DMS 273 (cell line): Measurements from ENCODE around the gene TNNI2.

Source experiments
- DNase-seq: peaks from one replicate; lab custom pipeline; 2025; ENCODE audit not compliant: unreplicated experiment; lab: John Stamatoyannopoulos, UW

Gene TNNI2

DNA sequence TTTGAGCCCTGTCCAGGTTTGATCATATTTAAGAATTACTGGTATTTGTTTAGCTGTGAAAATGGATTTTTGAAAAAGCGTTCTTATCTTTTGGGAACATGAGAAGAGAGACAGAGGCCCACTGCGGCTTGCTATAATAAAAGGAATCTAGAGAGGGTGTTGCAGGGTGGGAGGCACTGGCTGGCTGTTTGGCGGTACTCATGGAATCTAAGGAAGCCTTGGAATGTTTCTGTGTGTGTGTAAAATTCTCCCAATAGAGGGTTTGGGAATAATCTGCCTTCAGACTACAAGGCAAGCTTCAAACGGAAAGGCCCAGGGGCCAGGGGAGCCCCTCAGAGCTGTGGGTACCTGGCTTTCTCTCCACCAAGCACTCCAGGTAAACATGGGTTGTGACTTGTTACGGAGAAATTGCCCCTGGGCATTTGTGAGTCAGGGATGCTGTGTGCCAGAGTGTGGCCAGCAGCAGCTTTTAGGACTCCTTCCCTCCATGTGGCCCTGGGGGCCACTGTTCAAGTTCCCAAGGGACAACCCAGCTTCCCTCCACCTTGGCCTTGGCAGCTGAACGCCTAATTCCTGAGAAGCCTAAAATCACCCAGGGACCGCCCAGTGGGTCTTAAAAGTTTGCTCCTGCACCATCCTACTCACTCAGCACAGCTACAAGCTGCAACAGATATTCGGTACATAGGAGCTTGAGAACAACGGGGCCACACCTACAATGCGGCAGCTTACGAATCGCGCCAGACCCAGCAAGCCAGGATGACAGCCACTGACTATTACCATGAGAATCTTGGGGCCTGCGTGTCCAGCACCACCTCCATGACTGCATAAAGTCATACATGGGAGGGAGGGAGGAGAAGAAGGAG is 18.1 kb upstream of the TNNI2 start:
- no peak for DNase-seq

DNA sequence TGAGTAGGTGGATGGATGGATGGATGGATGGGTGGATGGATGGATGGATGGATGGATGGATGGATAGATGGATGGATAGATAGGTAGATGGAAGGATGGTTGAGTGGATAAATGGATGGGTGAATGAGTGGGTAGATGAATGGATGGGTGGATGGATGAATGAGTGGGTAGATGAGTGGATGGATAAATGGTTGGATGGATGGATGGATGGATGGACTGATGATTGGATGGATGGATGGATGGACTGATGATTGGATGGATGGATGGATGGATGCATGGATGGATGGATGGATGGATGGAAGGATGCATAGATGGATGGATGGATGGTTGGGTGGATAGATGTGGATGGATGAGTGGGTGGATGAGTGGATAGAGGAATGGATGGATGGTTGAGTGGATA is 17.2 kb upstream of the TNNI2 start:
- DNase-seq, result no peak

DNA sequence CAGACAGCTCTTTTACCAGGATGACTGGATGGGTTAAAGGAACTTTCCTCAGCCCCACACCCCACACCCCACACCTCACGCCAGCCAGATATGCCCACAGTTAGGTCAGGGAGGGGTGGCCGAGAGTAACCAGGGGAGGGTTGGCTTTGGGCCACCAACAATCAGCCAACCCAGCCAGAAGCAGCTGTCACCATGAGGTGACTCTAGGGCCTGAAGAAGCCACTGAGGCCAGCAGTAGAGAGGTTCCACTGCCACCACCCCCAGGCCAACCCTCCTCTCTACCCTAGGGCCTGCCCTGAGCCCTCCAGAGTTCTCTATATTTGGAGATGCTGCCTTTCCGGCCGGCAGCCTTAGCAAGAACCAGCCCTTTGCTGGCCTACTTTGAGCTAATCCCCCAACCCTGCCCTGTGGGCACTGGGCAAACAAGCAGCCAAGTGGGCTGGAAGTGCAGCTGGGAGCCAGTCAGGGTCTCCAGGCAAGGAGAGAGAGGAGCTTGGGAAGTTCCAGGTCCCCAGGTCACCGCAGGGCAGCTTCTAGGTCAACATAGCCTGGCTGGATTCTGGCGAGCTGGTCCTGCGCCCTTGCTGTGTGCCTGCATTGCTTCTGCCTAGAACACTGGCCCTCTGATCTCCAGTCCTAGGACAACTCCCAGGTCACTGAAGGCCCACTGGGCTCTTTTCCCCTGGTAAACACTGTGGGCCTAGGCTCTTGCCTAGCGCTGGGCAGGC is 16.0 kb upstream of the TNNI2 start:
- DNase-seq, result no peak

DNA sequence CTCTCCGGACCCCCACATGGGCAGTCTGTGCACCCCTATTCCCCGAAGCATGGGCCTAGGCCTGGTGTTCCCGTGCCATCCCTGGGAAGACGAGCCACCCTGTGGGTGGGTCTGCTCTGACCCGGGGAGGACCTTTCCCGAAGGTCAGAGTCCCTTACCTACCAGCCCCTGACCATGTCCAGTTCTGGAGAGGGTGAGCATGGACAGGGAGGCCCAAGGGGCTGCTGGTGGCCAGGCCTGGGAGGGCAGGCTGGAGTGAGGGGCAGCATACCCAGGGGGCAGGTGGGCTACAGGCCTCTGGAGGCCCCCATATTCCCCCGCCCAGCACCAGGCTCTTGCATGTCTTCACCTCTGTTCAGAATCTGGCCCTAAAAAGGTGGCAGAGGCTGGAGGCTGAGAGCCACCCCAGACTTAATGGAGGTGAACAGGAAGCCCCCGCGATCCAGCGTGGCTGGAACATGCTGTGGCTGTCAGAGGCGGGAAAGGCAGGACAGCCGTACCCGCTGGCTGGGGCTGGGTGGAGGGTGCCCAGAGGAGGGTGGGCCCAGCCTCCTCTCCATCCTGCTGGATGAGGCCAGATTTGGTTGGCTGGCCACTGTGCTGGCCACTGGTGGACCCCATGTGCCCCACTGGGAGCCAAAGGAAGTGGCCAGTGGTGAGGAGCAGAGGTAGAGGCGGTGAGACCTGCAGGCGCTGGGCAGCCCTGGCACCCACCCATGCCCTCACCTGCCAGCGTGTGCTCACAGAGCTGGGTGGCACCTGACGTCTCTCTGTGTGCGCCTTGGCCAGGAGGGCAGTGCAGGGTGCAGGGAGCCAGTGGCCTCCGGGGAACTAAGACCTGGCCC is 15.2 kb upstream of the TNNI2 start:
- no peak for DNase-seq

DNA sequence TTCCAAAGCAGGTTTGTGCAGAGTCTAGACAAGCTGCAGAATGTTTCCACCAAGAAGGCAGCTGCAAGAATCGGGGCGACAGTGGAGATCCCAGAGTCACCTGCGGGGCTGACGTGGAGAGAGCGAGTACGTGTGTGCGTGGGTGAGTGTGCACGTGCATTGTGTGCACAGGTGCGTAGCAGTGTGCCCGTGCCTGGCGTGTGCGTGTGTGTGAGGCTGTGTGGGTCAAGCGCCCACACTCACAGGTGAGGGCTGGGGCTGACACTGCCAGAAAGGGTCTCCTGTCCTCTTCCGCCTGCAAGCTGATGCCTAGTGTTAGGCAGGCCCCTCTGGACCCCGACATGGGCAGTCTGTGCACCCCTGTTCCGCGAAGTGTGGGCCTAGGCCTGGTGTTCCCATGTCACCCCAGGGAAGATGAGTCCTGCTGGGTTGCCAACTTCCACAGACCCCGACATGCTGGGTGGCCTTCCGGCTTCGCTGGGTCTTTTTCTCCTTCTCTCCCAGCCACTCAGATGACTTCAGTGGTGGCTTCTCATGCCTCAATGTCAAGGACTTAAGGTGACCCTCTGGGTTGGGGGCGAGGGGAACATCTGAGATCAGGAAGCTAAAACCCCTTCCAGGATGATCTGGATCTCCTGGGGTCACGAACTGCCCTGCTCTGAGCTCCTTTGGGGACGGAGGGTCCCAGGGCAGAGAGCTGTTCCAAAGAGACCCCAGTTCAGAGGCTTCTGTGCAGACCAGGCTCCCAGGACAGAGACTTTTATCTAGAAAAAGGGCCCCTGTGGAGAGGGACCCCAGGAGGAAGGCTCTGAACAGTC is 14.4 kb upstream of the TNNI2 start:
- DNase-seq, result no peak

DNA sequence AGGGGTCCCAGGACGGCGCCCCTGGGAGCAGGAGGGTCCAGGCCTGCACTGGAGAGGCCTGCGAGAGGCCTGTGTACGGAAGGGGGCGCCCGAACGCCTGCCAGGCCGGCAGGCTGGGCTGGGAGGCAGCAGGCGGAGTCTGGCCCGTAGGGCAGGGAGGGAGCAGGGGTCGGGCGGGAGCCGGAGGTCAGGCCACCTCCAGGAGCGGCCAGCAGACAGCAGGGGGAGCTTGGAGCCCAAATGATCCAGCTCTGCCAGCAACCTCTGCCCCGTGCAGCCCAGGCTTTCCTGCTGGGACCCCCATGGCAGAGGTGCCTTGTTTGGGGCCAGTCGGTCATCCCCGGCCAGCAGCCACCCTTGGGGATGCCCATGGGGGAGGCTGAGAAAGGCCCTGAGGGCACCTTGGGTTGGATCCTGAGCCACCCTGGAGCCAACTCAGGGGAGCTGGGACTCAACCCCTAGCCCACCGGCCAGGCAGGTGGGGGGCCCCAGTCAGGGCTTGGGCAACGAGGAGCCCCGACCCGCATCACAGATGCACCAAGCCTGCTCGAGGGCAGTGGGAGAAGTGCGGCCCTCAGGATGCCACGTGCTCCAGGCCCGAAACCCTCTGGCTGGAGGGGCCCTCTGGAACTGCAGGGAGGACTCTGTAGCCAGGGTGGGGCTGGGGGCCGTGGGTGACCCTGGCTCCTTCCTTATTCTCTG is 13.6 kb upstream of the TNNI2 start:
- no peak for DNase-seq

DNA sequence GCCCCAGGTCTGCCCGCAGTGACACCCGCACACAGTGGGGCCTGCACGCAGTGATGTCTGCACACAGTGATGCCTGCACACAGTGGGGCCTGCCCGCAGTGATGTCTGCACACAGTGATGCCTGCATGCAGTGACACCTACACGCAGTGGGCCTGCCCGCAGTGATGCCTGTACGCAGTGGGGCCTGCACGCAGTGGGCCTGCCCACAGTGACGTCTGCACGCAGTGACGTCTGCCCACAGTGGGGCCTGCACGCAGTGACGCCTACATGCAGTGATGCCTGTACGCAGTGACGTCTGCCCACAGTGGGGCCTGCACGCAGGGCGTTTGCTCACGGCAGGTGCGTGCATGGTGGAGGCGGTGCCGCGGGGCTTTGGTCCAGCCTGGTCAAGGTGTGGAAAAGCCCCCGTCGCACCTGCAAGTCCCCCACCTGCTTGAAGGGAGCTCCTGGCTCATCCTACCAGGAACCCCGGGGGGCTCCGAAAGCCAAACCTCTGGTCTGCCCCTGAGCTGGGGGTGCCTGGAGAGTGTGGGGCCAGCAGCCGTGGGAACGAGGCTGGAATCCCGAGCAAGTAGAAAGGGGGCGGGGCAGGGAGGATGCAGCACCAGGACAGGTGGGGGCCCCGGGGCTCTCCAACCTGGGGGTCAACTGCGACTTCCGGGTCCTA is 12.9 kb upstream of the TNNI2 start:
- no peak for DNase-seq

DNA sequence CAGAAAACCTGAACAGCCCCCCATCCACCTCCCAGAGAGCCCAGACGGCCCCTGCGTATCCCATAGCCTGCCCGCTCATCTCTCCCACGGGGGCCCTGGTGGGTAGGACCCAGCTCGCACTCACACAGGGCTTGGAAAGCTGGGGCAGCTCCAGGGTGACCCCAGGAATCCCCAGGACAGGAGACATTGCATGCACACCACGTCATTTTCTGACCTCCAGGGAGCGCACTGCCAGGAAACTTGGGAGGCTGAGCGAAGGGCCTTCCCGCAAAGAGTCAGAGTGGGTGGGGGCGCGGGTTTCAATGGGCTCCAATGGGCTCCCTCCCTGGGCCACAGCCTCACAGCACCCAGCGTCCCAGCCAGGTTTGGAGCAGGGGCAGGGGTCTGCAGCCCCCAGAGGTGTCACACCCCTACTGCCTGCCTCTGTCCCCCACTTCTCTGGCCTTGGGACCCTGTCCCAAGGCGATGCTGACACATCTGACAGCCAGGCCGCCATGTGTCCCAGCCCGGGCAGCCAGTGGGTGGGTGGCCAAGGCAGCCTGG is 12.2 kb upstream of the TNNI2 start:
- peak; percentile 60 for DNase-seq

DNA sequence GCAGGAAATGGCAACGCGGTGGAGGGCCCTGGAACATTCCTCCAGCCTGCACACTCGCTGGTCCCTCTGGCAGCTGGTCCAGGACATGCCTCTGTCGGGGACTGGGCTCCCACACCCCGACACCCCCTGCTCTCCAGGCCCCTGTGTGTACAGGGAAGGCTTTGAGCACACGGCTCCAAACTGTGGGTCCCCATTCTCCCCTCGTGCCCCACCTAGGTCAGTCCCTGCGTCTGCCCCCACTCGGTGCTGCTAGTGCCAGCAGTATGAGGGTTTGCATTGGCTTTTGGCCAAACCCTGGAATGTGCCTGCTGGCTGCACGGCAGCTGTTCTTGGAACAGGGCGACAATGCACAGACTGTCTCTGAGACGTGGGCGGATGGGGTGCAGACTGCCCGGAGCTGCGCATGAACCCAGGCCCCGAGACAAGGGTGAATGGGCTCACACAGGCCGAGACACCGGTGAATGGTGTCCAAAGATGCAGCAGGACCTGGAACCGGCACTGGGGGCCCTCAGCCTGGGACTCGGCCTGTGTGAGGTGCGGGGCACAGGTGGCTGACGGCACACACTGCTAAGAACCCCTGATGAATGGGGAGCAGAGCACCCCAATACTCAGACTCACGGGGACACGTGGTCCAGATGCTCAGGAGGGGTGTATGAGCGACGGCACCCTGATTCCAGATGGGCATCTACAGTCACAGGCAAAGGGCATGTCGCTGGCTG is 11.5 kb upstream of the TNNI2 start:
- DNase-seq, result peak; percentile 90

DNA sequence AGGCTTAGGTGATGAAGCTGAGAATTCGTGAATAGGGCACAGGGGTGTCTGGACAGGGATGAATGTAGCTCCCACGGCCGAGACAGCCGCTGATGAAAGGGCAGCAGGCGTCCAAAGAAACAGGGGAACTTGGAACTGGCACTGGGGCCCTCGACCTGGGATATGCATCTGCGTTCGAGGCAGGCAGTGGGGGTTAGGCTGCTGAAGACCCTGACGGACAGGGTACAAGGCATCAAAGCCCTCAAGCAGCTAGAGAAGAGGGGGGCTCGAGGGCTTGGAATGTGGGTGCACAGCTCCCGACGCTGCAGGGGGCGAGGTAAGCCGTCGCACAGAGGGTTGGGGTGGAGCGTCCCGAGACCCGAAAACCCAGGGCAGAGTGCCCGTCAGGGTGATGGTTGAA is 10.8 kb upstream of the TNNI2 start:
- DNase-seq, result no peak

DNA sequence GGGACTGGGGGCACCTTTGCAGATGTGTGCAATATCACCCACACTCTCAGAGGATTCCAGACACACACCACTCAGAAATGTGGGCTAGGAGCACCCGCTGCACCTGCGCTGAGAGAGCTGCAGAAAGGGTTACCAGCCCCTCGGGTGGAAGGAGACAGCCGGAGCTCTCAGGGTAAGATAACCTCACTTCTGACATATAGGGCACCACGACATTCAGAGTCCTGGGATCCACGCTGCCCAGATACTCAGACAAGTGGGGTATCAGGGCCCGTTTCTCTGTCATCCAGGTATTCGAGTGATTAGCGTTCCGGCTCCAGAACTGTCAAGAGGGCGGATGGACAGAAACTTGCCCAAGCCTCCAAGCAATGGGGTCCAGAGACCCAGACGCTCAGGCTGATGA is 10.2 kb upstream of the TNNI2 start:
- no peak for DNase-seq

DNA sequence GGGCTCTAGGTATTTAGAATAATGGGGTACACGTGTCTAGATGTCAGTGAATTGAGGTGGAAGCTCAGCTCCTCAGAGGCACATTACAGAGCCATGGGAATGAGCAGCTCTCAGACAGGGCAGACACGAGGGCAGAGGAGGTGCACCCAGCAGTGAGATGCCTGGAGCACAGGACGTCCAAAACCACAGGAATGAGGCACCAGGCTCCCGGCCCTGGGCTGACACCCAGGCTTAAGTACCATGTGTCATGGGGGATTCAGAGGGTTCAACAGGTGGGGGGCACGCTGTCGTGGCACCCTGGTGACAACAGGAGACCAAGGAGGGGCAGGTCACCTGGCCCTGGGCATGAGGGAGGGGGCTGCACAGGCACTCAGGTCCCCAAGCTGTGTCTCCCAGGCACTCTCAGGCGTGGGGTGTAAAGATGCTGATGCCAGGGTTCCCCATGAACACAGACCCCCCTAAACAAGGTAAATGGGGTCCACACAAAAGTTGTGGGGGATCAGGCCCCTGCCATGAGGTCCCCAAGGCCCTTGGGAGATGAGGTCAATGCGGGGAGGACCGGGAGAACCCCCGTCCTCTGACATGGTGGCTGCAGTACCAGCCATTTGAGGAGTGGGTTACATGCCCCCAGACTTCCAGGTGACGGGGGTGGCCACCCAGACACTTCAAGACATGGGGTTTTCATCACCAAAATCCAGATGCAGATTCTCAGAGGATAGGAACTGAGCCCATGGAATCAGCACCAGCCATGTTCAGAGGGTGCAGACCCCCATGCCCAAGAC is 9.6 kb upstream of the TNNI2 start:
- DNase-seq, result peak; percentile 14

DNA sequence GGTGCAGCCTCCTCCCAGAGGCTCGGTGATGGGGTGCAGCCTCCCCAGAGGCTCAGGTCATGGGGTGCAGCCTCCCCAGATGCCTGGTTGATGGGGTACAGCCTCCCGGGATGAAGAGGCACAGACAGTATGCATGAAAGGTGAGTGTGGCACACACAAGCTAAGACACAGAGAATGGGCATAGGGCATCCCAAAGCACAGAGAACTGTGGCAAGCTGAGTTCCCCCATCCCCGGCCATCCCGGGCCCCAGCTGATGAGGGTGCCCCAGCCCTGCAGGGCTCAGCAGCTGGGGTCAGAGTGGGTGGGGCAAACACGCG is 8.8 kb upstream of the TNNI2 start:
- DNase-seq, result no peak

DNA sequence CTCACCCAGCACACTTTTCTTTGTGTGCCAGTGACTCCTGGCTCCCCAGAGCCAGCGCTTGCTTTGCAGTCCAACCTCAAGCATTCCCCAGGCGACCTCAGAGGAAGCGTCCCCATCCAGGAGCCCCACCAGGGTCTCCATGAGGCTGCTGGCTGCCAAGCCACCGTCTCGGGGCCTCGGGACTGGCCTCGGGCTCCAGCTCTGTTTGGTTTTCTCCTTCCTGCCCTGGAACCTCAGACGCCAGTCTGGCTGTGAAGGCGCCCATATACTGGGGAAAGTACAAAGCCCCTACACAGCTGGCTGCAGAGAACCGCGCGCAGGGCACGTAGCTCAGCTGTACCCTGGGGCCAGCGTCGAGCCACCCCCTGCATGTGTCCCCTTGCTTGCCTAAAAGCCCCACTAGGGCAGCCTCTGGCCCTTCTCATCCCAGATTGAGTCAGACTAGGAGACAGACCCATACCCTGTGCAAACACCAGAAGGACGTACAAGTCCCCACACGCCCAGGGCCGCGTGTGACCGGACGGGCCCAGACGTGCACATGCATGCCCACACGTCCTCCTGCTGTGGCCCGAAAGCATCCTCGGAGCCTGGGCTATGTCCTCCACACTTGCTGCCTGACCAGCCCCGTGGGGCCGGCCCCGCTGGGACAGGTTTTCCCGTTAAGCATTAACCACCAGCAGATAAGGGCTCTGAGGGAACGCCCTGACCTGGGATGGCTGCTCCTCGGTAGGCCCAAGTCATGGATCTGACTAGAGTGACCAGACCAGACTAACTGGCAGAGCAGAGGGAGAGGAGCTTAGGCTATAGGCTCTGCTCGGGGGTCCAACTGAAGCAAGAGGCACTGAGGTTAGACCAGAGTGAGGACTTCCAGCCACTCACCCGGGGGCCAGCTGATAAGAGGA is 8.2 kb upstream of the TNNI2 start:
- peak; percentile 77 for DNase-seq

DNA sequence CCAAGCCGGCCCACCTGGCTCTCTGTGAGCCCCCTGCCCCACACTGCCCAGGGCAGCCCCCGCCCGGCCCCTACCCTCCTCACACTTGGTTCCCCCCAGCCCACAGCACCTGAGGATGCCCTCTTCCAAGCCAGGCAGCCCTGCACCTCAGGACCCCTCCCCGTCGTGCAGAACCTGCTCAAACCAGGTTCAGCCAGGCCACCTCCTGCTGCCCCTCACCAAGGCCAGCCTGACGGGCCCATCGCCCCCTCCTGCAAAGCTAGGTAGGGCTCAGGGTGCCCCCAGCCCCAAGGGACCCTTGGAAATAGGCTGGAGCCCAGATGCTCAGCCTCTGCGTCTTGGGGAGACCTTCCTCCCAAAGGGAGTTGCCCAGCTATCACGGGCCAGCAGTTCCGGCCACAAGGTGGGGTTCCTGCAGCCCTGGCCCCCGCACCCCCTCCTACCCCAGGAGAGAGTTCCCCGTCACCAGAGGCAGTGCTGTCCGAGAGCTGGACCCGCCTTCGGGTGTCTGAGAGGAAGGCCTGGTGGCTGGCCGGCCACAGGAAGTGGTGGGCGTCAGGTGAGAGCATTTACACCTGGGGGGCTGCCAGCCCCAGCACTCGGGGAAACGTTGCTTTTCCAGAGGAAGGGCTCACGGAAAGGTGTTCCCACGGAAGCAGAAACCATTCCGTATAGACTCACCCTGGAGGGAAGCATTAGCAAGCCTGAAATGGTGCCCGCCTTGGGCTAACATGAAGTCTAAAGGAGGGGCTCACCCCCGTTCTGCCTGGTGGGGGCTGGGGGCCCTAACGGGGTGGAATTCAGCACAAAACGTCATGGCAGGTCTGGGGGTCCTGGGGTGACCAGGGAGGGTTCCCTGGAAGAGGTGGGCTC is 7.2 kb upstream of the TNNI2 start:
- no peak for DNase-seq
